HPDE6-E6E7 (cell line): ENCODE measurements around the gene BIRC3.
"Not testable (repeated sequence)": the region's sequence is repeated elsewhere in the genome, so short reads cannot be mapped to it uniquely, and the experiment has no call there.

Experiments used
- DNase-seq: peaks from one replicate; pipeline ENCODE4 v3.0.0; 2011; ENCODE audit warnings: missing footprints; ENCODE audit errors: extremely low spot score

The BIRC3 gene

GRCh38 chr11:102295045-102295444, 22.2 kb upstream of the BIRC3 start:
- no peak for DNase-seq

DNA sequence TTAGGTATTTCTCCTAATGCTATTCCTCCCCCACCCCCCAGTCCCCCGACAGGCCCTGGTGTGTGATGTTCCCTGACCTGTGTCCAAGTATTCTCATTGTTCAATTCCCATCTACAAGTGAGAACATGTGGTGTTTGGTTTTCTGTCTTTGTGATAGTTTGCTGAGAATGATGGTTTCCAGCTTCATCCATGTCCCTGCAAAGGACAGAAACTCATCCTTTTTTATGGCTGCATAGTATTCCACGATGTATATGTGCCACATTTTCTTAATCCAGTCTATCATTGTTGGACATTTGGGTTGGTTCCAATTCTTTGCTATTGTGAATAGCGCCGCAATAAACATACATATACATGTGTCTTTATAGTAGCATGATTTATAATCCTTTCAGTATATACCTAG, 20.5 kb upstream of the BIRC3 start:
- DNase-seq: not testable (repeated sequence)

GRCh38 chr11:102300837-102301236, 16.4 kb upstream of the BIRC3 start:
- DNase-seq: not testable (repeated sequence)

DNA sequence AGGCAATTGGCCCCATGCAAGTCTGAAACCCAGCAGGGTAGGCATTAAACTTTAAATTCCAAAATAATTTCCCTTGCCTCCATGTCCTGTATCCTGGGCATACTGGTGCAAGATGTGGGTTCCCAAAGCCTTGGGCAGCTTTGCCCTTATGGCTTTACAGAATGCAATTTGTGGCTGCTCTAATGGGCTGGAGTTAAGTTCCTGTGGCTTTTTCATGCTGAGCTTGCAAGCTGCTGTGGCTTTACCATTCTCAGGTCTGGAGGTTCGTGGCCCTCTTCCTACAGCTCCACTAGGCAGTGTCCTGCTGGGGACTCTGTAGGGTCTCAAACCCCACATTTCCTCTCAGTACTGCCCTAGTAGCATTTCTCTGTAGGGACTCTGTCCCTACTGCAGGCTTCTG, 15.0 kb upstream of the BIRC3 start:
- no peak for DNase-seq

GRCh38 chr11:102304686-102305085, 12.6 kb upstream of the BIRC3 start:
- no peak for DNase-seq

DNA sequence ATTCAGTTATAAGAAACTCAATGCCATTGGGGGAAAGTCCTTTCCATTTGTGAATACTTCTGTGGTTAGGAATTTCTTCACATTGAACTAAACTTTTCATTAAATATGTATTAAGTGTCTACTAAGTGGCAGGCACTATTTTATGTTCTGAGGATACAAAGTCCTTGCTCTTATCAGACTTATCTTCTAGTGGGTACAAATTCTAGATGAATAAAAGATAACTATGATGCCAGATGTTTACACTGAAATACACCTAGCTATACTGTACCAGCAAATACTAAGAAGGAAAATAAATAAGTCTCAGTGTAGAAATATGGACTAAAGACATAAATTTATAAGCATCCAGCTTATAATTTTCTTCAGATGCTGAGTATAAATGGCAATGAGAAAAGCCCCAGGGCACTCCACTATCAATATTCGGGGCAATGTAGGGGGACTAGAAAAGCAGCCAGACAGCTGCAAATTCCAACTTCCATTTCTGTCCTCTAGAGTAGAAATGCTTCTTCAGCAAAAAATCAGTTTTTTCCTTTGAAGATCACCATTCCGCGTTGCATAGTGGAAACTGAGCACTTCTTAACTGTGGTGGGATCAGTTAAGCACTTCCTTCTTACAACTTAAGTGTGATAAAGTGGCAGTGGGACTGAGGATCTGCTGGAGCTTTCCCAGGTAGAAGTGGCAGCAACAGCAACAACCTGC, 11.8 kb upstream of the BIRC3 start:
- DNase-seq: no peak

DNA sequence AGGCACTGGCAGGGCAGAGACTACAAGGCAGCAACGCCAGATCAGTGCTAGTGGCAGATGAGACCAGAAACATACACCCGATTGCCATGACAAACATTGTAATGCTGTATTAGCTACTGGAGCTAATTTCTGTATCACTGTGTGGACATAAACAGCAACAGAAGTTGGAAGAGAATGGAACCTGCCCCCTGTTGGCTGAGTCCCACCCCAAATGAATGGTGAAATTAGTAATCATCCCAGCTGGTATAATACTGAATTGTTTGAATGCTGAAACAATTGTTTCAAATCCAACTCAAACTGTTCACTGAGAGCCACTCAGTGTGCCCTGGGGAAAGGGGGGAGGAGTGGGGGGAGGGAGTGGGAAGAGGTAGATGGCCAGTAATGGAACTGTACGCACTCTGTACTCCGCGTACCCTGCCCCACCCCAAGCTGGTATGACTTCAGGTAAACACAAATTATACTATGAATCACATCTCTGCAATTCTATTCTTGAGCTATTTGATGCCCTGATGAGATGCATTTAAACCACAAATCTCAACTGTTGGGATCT, 11.2 kb upstream of the BIRC3 start:
- peak; percentile 77 for DNase-seq

DNA sequence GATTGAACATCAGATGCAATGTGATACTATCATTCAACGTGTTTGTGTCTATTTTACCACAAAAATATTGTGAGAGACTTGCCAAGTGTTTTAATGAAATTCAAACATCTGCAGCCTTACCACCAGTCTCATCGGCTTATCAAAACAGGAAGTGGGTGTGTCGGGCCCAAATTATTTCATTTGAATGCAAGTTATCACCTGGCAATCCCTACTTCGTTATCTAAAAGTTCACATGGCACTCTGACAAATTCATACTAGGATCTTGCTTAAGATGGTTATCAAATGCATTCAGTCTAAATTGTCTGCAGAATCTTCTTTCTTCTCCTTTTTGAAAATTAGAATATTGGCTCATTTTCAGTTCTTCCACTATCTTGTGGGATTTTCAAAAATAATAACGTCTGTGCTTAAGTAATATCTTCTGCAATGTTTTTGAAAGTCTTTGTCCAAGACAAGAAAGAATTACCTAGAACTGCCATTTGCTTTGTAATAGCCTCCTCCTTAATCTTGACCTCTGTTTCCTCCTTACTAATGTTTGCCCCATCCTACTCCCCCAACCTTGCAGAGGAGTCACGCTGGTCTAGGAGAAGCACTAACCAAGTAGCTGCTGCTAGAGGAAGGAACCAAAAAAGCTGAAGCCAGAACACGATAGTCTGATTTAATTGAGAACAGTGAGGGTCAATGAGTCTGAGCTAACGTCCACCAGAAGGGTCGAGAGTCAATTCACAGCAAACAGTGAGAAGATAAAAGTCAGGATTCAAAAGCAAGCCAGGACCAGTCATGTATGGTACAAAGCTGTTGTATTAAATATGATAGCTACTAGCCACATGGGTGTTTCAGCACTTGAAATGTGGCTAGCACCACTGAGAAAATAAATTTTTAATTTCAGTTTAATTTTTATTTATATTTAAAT, 10.2 kb upstream of the BIRC3 start:
- no peak for DNase-seq

DNA sequence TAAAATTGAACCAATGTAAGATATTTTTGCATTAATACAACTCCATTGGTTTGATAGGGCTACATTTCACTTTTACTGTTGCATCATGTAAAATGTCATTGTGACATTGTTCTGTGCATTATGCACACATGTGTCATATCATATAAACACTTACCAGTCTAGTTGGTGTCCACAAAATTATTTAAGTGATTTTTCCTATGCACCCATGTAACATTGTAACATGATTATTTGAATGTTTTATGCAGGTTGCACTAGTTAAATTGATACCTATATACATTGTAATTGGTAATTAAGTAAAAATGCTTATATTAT, 9.6 kb upstream of the BIRC3 start:
- no peak for DNase-seq

- no peak for DNase-seq
These were observed 7.4 kb upstream of the BIRC3 start for GRCh38 chr11:102309621-102310541.

- no peak for DNase-seq
These were observed 4.6 kb upstream of the BIRC3 start for GRCh38 chr11:102312667-102313066.

- DNase-seq: no peak
These were observed 3.9 kb upstream of the BIRC3 start for GRCh38 chr11:102313238-102313940.

GRCh38 chr11:102314784-102315183, 2.5 kb upstream of the BIRC3 start:
- DNase-seq: no peak

- no peak for DNase-seq
These were observed 859 bp upstream of the BIRC3 start for GRCh38 chr11:102316346-102316904.

DNA sequence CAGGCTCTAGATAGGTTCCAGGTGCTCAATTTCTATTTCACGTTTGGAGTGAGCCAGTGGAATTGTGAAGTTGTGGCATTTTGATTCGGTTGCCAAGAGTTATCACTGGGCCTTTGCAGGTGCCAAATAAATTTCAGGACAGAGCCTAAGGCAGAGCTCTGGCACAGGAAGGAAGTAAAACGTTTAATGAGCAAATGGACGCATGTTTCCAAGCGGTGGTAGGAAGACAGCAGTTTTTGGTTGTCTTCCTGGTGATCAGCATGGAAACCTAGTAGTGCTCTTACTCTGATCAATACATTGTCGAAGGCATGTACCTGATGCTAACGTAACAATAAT, 452 bp downstream of the BIRC3 start:
- DNase-seq: no peak

DNA sequence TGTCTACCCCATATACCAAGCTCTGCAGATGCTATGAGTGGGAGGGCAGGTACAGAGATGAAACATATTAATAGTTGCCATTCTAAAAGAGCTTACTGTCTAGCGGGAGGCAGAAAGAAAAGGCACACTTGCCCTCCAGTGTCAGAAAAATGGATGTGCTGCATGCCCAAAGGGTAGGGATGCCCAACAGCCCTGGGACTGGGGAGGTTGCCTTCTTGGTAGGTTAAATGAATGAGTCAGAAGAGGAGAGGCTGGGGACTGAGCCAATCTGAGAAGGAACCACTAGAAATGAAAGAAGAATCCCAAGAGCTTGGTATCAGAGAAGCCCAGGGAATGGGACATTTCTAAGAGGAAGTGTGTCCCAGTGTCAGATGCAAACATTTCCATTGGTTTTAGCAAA, 1.2 kb downstream of the BIRC3 start:
- no peak for DNase-seq

GRCh38 chr11:102319544-102319943, 2.3 kb downstream of the BIRC3 start:
- DNase-seq: no peak

GRCh38 chr11:102320188-102320587, 2.9 kb downstream of the BIRC3 start:
- DNase-seq: no peak

GRCh38 chr11:102320679-102321078, 3.4 kb downstream of the BIRC3 start:
- no peak for DNase-seq

DNA sequence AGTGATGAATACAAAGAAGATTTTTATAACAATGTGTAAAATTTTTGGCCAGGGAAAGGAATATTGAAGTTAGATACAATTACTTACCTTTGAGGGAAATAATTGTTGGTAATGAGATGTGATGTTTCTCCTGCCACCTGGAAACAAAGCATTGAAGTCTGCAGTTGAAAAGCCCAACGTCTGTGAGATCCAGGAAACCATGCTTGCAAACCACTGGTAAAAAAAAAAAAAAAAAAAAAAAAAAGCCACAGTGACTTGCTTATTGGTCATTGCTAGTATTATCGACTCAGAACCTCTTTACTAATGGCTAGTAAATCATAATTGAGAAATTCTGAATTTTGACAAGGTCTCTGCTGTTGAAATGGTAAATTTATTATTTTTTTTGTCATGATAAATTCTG, 5.3 kb downstream of the BIRC3 start:
- DNase-seq: no peak
